HG02943 (cell line): ENCODE data around the gene CAPN7.

Experiments used
- ATAC-seq: cut with Tn5 transposase; IDR thresholded peaks from one replicate; pipeline ENCODE4 v1.9.1; 2021; ENCODE audit warnings: mild to moderate bottlenecking, low read depth, moderate library complexity; ENCODE audit not compliant: unreplicated experiment

Gene CAPN7

GRCh38 chr3:15272426-15273196 is 66.6 kb downstream of the CAPN7 start:
- no peak for ATAC-seq

GRCh38 chr3:15273227-15273626 is 67.2 kb downstream of the CAPN7 start:
- no peak for ATAC-seq

- no peak for ATAC-seq
These were observed 70.1 kb downstream of the CAPN7 start for GRCh38 chr3:15276028-15276724.

- no peak for ATAC-seq
These were observed 71.9 kb downstream of the CAPN7 start for GRCh38 chr3:15277861-15278500.

GRCh38 chr3:15279205-15279604 is 73.2 kb downstream of the CAPN7 start:
- ATAC-seq: no peak

- ATAC-seq: no peak
These were observed 73.8 kb downstream of the CAPN7 start for GRCh38 chr3:15279671-15280402.

GRCh38 chr3:15280853-15281532 is 74.9 kb downstream of the CAPN7 start:
- ATAC-seq: no peak

GRCh38 chr3:15281817-15282216 is 75.8 kb downstream of the CAPN7 start:
- ATAC-seq: no peak

- ATAC-seq: no peak
These were observed 77.7 kb downstream of the CAPN7 start for GRCh38 chr3:15283702-15284101.

GRCh38 chr3:15284121-15284889 is 78.3 kb downstream of the CAPN7 start:
- no peak for ATAC-seq

- ATAC-seq: no peak
These were observed 80.0 kb downstream of the CAPN7 start for GRCh38 chr3:15286022-15286421.

GRCh38 chr3:15287565-15288330 is 81.7 kb downstream of the CAPN7 start:
- ATAC-seq: no peak

GRCh38 chr3:15288331-15289035 is 82.4 kb downstream of the CAPN7 start:
- no peak for ATAC-seq

- no peak for ATAC-seq
These were observed 83.6 kb downstream of the CAPN7 start for GRCh38 chr3:15289661-15290060.

- ATAC-seq: no peak
These were observed 84.7 kb downstream of the CAPN7 start for GRCh38 chr3:15290736-15291135.

GRCh38 chr3:15291589-15292541 is 85.8 kb downstream of the CAPN7 start:
- peak; percentile 87 for ATAC-seq
